CD4-positive, alpha-beta T cell (primary cell): ENCODE measurements around the gene RASGRF2. TPM values are rescaled to one million over a fixed set of nuclear protein-coding genes. Genes with fewer than 3 reads are reported as not detected.

ENCODE experiments used
- ATAC-seq: fragments of 200-7000 bp; cut with Tn5 transposase; one replicate; pipeline ENCODE4 v1.10.0; 2022; ENCODE audit warnings: mild to moderate bottlenecking; ENCODE audit not compliant: poor library complexity
- CTCF ChIA-PET: fragments of 350-600 bp; sonication (Branson Sonifier 250); formaldehyde crosslinking; loops from one replicate; lab custom pipeline; 2021; ENCODE audit warnings: antibody characterized with exemption, inconsistent platforms; lab: Charles Lee
- POLR2A ChIA-PET: fragments of 350-600 bp; sonication (Branson Sonifier 250); formaldehyde crosslinking; loops from one replicate; lab custom pipeline; 2021; ENCODE audit warnings: antibody characterized with exemption, inconsistent platforms; lab: Charles Lee
- DNase-seq, 14 experiments: peaks; one replicate each; pipeline ENCODE4 v3.0.0-alpha.2; 2013 to 2020; ENCODE audit warnings: mixed read lengths in 2 of 14
- H3K27ac ChIP-seq, 2 donors: one replicate each; pipeline versions ENCODE4 v1.5.1 to v1.7.0; 2013; ENCODE audit warnings: low read length in 2 of 2, low read depth in 1 of 2, mild to moderate bottlenecking in 1 of 2
- H3K27me3 ChIP-seq, 2 experiments: 1 replicate in 1 of 2; 2 replicates in 1 of 2; pipeline versions ENCODE4 v1.6.1 to v1.7.0; 2013; ENCODE audit warnings: low read length in 2 of 2, control low read depth in 1 of 2, mild to moderate bottlenecking in 1 of 2, moderate library complexity in 1 of 2; ENCODE audit not compliant: insufficient read depth in 2 of 2, control insufficient read depth in 1 of 2
- H3K36me3 ChIP-seq: one replicate; pipeline ENCODE4 v1.6.1; 2013; ENCODE audit warnings: low read length, control low read depth; ENCODE audit not compliant: insufficient read depth
- H3K4me1 ChIP-seq: one replicate; pipeline ENCODE4 v1.6.1; 2013; ENCODE audit warnings: low read length, control low read depth; ENCODE audit not compliant: insufficient read depth
- H3K4me3 ChIP-seq: one replicate; pipeline ENCODE4 v1.5.1; 2013; ENCODE audit warnings: mild to moderate bottlenecking, low read length, moderate library complexity
- H3K9me3 ChIP-seq, 2 experiments: 1 replicate in 1 of 2; 2 replicates in 1 of 2; pipeline versions ENCODE4 v1.6.1 to v1.7.0; 2013; ENCODE audit warnings: low read length in 2 of 2, mild to moderate bottlenecking in 2 of 2, control low read depth in 1 of 2, moderate library complexity in 1 of 2; ENCODE audit not compliant: control insufficient read depth in 1 of 2, insufficient read depth in 1 of 2
- H3K27ac Mint-ChIP-seq: one replicate; pipeline ENCODE4 v1.8.0; 2020; ENCODE audit warnings: mixed read lengths
- H3K27me3 Mint-ChIP-seq: one replicate; pipeline ENCODE4 v1.8.0; 2021; ENCODE audit warnings: mixed read lengths
- H3K36me3 Mint-ChIP-seq: one replicate; pipeline ENCODE4 v1.8.0; 2021; ENCODE audit warnings: low read depth, mixed read lengths
- H3K4me1 Mint-ChIP-seq: one replicate; pipeline ENCODE4 v1.8.0; 2021; ENCODE audit warnings: low read depth, mixed read lengths
- H3K4me3 Mint-ChIP-seq: one replicate; pipeline ENCODE4 v1.8.0; 2020; ENCODE audit warnings: mild to moderate bottlenecking, mixed read lengths
- H3K9me3 Mint-ChIP-seq: one replicate; pipeline ENCODE4 v1.8.0; 2020; ENCODE audit warnings: mixed read lengths
- CTCF ChIP-seq: fragments of 200-600 bp; IDR thresholded peaks from one replicate; pipeline ENCODE4 v1.8.0; 2022; ENCODE audit warnings: antibody characterized with exemption, mild to moderate bottlenecking
- intact Hi-C, 2 experiments: fragments of 100-400 bp; cut with DNase I in 1 of 2; cut with micrococcal nuclease in 1 of 2; formaldehyde crosslinking; loops; one replicate each; pipeline versions ENCODE4 v1.15.1 to v1.9.0; 2023 to 2025; cut with DNase I, micrococcal nuclease
- polyA plus RNA-seq, 2 donors: library from polyadenylated mRNA; unstranded; fragments of 120-200 nt; gene quantifications; one replicate each; pipeline ENCODE4 v1.2.1, GENCODE V29; 2013
- total RNA-seq, 174 experiments: library from RNA in 2 of 174; stranded (reverse) in 2 of 174; gene quantifications; one replicate each; pipeline ENCODE4 v1.2.3 and lab custom pipeline; 2021 to 2026

Gene RASGRF2
- total RNA-seq: 10 to 100 TPM; 21.9 to 24.9 TPM
- 21.7 TPM for polyA plus RNA-seq (2013, experiment 1 of 2)
- 27.3 TPM for polyA plus RNA-seq (2013, experiment 2 of 2)
- 7.4 to 139 (median 55.2) reads per million in 172 experiments for total RNA-seq (lab: John Stamatoyannopoulos, UW)

- peak within 1 kb of the TSS; percentile 88 for H3K27ac Mint-ChIP-seq
- H3K4me1 Mint-ChIP-seq: peaks cover 68% of the 10 kb centered on the region
- peak within 1 kb of the TSS; percentile 93 for H3K4me3 Mint-ChIP-seq
- peaks cover 31% of the 10 kb centered on the region for H3K4me1 ChIP-seq
- CTCF ChIA-PET: interaction anchor here (1.2 to 2.1 kb wide), 4 partner anchors 48 to 148 kb away, joined by 3 to 15 read pairs (median 8); no protein-coding TSS in a partner anchor
- DNase-seq (peak; percentile 22 to 81 (median 46)), ATAC-seq (peak; percentile 6)
- POLR2A ChIA-PET: interaction anchor here (0.7 to 6.0 kb wide), 4 partner anchors 47 to 304 kb away, joined by 3 to 82 read pairs (median 5); partner anchors contain the start of gene DHFR
- peak within 1 kb of the TSS; percentile 84 for H3K4me3 ChIP-seq
- H3K36me3 ChIP-seq: no peaks in the 10 kb centered on the region
- H3K9me3 ChIP-seq: no peaks in the 10 kb centered on the region
- TF ChIP-seq CTCF: no peak
- H3K9me3 Mint-ChIP-seq: no peaks in the 10 kb centered on the region
- peak within 1 kb of the TSS in 1 of 2 donors; percentile 43 for H3K27ac ChIP-seq
- H3K27me3 ChIP-seq: no peaks in the 10 kb centered on the region
- peaks cover 10% of the 10 kb centered on the region for H3K36me3 Mint-ChIP-seq
- H3K27me3 Mint-ChIP-seq: no peaks in the 10 kb centered on the region
- intact Hi-C loops: loop anchor here (2.0 to 5.0 kb wide), 5 partner anchors 47 to 149 kb away; no protein-coding TSS in a partner anchor
Measured at GRCh38 chr5:80959768-80960442, at the start of gene RASGRF2. Gene RASGRF2 (plus strand): TSS chr5:80960363. CDS start chr5:80960739, 376 bp downstream.

GRCh38 chr5:80912479-80912878, 47.7 kb upstream of the RASGRF2 start:
- Mint-ChIP-seq H3K4me3 (no peak overlapping the region), H3K27ac (no peak overlapping the region), H3K27me3 (no peaks in the 10 kb centered on the region), H3K4me1 (peaks cover 4% of the 10 kb centered on the region), H3K36me3 (no peaks in the 10 kb centered on the region), H3K9me3 (peaks cover 4% of the 10 kb centered on the region)
- Histone ChIP-seq H3K27me3 (no peaks in the 10 kb centered on the region), H3K27ac (no peak overlapping the region), H3K4me3 (no peak overlapping the region), H3K36me3 (no peaks in the 10 kb centered on the region), H3K4me1 (no peaks in the 10 kb centered on the region), H3K9me3 (no peaks in the 10 kb centered on the region)
- POLR2A ChIA-PET: no interaction called here
- CTCF ChIA-PET: no interaction called here
- intact Hi-C loops: no loop called here
- no peak for ATAC-seq
- TF ChIP-seq CTCF: no peak
- DNase-seq: no peak

GRCh38 chr5:80915716-80916115, 44.4 kb upstream of the RASGRF2 start:
- Histone ChIP-seq H3K9me3 (no peaks in the 10 kb centered on the region), H3K4me1 (no peaks in the 10 kb centered on the region), H3K4me3 (no peak overlapping the region), H3K27me3 (no peaks in the 10 kb centered on the region), H3K27ac (no peak overlapping the region), H3K36me3 (no peaks in the 10 kb centered on the region)
- no peaks in the 10 kb centered on the region for H3K36me3 Mint-ChIP-seq
- no peak for TF ChIP-seq CTCF
- DNase-seq (no peak), ATAC-seq (no peak)
- no peak overlapping the region for H3K27ac Mint-ChIP-seq
- H3K27me3 Mint-ChIP-seq: no peaks in the 10 kb centered on the region
- H3K9me3 Mint-ChIP-seq: peaks cover 4% of the 10 kb centered on the region
- ChIA-PET POLR2A (no interaction called here), CTCF (no interaction called here)
- H3K4me3 Mint-ChIP-seq: no peak overlapping the region
- intact Hi-C loops: no loop called here
- peaks cover 4% of the 10 kb centered on the region for H3K4me1 Mint-ChIP-seq
